ENCODE data around the gene PKD1L1. TPM values are rescaled to one million over a fixed set of nuclear protein-coding genes. Genes with fewer than 3 reads are reported as not detected.

The PKD1L1 gene
- polyA plus RNA-seq, 1 of the 3 experiments (the other 2 are of a cell fraction) = 0.10 TPM

GRCh38 chr7:47967708-47968107, 19.4 kb upstream of the PKD1L1 start:
- POLR2A ChIA-PET = no interaction called here
- Histone ChIP-seq H4K20me1 (ENCODE audit: insufficient read depth) (no peaks in the 10 kb centered on the region), H3K36me3 (replicated peaks in 1 of 2; ENCODE audit: control insufficient read depth in 1 of 2, insufficient read depth in 2 of 2, low read length in 1 of 2) (peaks cover 70 to 78% of the 10 kb centered on the region in 2 experiments), H3K4me2 (no peak overlapping the region), H2AFZ (ENCODE audit: low read depth) (no peak overlapping the region), H3K27me3 (ENCODE audit: insufficient read depth) (no peaks in the 10 kb centered on the region), H3F3A (replicated peaks; ENCODE audit: insufficient read depth) (peaks cover 14% of the 10 kb centered on the region), H3K27ac (ENCODE audit: low read depth in 2 of 2, low read length in 1 of 2) (no peak overlapping the region), H3K9ac (no peak overlapping the region), H3K79me2 (ENCODE audit: insufficient read depth) (no peaks in the 10 kb centered on the region), H3K9me3 (no peaks in the 10 kb centered on the region), H3K4me1 (ENCODE audit: control insufficient read depth in 1 of 2, insufficient read depth in 2 of 2, low read depth in 1 of 2, low read length in 1 of 2) (peaks cover 0 to 2% of the 10 kb centered on the region in 2 experiments; a peak in 2 of 4 replicates), H3K9me2 (no peaks in the 10 kb centered on the region), H3K4me3 (ENCODE audit: low read depth in 2 of 2, low read length in 1 of 2) (no peak overlapping the region)
- DNase-seq = no peak
- WGBS (ENCODE audit: low lambda C conversion rate) = 71% methylated on average over 2 of the region's 2 CpGs
- CTCF ChIA-PET = interaction anchor here (0.6 to 10.9 kb wide), 7 partner anchors 10 to 701 kb away, joined by 3 to 221 read pairs (median 5); partner anchors contain the start of gene PKD1L1
- no peak for TF ChIP-seq REST (IDR thresholded peaks at IDR 0.05; ENCODE audit: low read depth, low read length)
- TF ChIP-seq JUND (IDR thresholded peaks at IDR 0.05) = no peak
- no peak for TF ChIP-seq USF1 (IDR thresholded peaks at IDR 0.05; ENCODE audit: borderline replicate concordance, low read depth)
- TF ChIP-seq ELF1 (IDR thresholded peaks at IDR 0.05) = no peak
- TF ChIP-seq YY1 (IDR thresholded peaks at IDR 0.05; ENCODE audit: low read depth) = no peak
- no peak for TF ChIP-seq MEF2A (IDR thresholded peaks at IDR 0.05; ENCODE audit: borderline replicate concordance, low read depth)
- no peak for TF ChIP-seq CHD2 (IDR thresholded peaks at IDR 0.05; ENCODE audit: low read length, partially characterized antibody)
- TF ChIP-seq EZH2phosphoT487 (IDR thresholded peaks at IDR 0.05; ENCODE audit: borderline replicate concordance, low read depth) = no peak
- no peak for TF ChIP-seq NRF1 (IDR thresholded peaks at IDR 0.05; ENCODE audit: low read depth, low read length)
- no peak for TF ChIP-seq SMC3 (IDR thresholded peaks at IDR 0.05; ENCODE audit: low read depth, low read length)
- no peak for TF ChIP-seq RAD21 (IDR thresholded peaks at IDR 0.05; ENCODE audit: low read length)
- no peak for TF ChIP-seq NFIC (IDR thresholded peaks at IDR 0.05; ENCODE audit: borderline replicate concordance)
- no peak for TF ChIP-seq FOXJ3 (CRISPR knock-in tag; IDR thresholded peaks at IDR 0.05)
- no peak for TF ChIP-seq EP300 (IDR thresholded peaks at IDR 0.05; ENCODE audit: borderline replicate concordance in 1 of 2, low read depth in 1 of 2, low read length in 1 of 2)
- TF ChIP-seq, protein P1, sequence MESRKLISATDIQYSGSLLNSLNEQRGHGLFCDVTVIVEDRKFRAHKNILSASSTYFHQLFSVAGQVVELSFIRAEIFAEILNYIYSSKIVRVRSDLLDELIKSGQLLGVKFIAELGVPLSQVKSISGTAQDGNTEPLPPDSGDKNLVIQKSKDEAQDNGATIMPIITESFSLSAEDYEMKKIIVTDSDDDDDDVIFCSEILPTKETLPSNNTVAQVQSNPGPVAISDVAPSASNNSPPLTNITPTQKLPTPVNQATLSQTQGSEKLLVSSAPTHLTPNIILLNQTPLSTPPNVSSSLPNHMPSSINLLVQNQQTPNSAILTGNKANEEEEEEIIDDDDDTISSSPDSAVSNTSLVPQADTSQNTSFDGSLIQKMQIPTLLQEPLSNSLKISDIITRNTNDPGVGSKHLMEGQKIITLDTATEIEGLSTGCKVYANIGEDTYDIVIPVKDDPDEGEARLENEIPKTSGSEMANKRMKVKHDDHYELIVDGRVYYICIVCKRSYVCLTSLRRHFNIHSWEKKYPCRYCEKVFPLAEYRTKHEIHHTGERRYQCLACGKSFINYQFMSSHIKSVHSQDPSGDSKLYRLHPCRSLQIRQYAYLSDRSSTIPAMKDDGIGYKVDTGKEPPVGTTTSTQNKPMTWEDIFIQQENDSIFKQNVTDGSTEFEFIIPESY (IDR thresholded peaks at IDR 0.05; ENCODE audit: borderline replicate concordance, low read depth) = no peak
- TF ChIP-seq RXRA (IDR thresholded peaks at IDR 0.05; ENCODE audit: borderline replicate concordance, low read depth) = no peak
- no peak for TF ChIP-seq SIN3A (IDR thresholded peaks at IDR 0.05; ENCODE audit: borderline replicate concordance, low read depth, low read length)
- no peak for TF ChIP-seq TCF12 (IDR thresholded peaks at IDR 0.05)
- TF ChIP-seq CTCF (IDR thresholded peaks at IDR 0.05) = no peak

All from SK-N-SH (cell line).